Bladder microvascular endothelial cell (primary cell): Measurements from ENCODE around the gene MEGF9. TPM values are rescaled to one million over a fixed set of nuclear protein-coding genes. Genes with fewer than 3 reads are reported as not detected.

ENCODE experiments used
- total RNA-seq: library from RNA; depleted of rRNA; stranded (reverse); fragments of >200 nt; gene quantifications from 2 replicates; pipeline ENCODE4 v1.2.3, GENCODE V29; 2014

MEGF9 gene
- total RNA-seq = 9.1 and 9.6 TPM in 2 replicates

DNA sequence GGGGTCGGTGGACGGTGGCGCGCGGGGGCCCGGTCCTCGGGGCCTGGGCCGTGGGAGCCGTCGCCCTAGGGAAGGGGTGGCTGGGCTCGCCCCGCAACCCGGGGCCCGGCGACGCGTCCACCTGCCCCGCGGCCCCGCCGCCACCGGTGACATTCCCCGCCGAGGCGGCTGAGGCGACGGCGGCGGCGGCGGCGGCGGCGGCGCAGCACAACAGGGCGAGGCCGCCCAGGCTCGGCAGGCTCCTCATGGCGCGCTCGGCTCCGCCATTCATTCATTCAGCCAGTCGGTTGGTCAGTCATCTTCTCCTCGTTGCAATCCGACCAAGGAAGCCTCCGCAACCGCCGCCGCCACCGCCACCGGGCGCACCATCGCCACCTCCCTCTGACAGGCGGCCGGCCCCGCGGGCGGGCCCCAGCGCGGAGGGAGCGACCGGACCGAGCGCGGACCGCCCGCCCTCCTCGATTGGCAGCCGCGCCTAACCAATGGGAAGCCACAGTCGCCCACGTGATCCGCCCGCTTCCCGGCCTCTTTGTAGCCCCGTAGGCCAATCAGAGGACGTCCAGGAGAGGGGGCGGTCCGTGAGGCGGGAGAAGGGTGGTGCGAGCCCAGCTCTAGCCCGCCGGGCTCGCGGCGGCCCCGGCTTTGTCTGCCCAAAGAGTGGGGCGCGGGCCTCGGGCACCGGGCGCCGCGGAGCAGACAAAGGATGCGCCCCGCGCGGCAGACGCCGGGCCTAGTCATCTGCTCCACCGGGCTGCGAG, at the start of gene MEGF9:
Gene MEGF9, minus strand, starts transcription at position 383 of the 758 bp plus-strand sequence. Its CDS starts 112 bp downstream, at position 271.

DNA sequence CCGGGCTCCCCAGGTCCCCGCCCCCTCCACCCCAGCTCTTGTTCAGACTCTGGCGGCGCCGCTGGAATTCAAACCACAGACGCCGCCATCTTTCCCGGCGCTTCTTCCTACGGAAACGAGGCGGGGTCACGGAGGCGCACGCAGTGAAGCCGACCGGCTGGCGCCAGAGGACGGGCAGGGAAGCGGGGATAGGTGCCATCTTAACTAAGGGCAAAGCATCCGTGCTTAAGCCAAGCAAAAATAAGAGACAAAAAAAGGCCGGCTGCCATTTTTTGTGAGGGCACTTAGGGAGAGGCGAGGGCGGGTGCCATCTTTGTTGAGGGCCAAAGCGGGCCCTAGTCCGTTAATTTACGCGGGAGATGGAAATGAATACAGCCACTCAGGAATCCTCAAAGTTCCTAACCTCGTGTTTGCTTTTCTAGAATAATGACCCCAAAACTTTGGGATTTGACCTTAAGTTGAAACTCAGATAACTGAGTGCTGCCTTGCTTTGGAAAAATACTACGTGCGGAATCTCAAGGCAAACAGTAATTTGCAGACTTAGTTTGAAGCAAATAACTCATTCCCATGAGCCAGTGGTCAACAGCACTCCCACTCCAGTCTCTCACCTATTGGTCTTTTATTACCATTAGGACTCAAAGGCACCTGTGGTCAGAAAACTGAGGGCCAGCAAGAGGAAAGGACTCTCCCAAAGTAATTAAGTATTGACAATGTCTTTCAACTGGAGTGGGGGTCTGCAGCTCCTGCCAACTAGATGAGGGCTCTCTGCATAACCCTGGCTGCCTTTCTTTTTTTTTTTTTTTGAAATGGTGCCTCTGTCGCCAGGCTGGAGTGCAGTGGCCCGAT, 134.0 kb downstream of the MEGF9 start, which contains the start of gene CDK5RAP2:
Gene CDK5RAP2, minus strand, starts transcription at position 117 of the 846 bp plus-strand sequence. CDS start 189 bp downstream, outside the sequence.

Other genes with a start within 250 kb of the MEGF9 start
- 17.8 and 38.7 TPM in 2 replicates for gene CDK5RAP2, start 134.3 kb downstream of the MEGF9 start, total RNA-seq
- 22.3 and 42.8 TPM in 2 replicates for gene FBXW2, start 78.9 kb upstream of the MEGF9 start, total RNA-seq
- gene PSMD5, start 128.5 kb upstream of the MEGF9 start, total RNA-seq = 15.2 and 23.9 TPM in 2 replicates
- 34.5 and 34.8 TPM in 2 replicates for gene PHF19, start 162.7 kb upstream of the MEGF9 start, total RNA-seq
- gene TRAF1, start 212.3 kb upstream of the MEGF9 start, total RNA-seq = 1.6 and 17.9 TPM in 2 replicates